HEK293T (cell line): Measurements from ENCODE around the gene LARGE1.

ENCODE experiments used
- BHLHE40 ChIP-seq: fragments of 450-650 bp; IDR thresholded peaks from 2 replicates; pipeline ENCODE4 v1.6.1; 2016; ENCODE audit warnings: mild to moderate bottlenecking, moderate library complexity, borderline replicate concordance
- ELF4 ChIP-seq: fragments of 450-650 bp; IDR thresholded peaks from 2 replicates; pipeline ENCODE4 v1.6.1; 2017; ENCODE audit warnings: antibody characterized with exemption
- FOXK2 ChIP-seq: fragments of 450-650 bp; IDR thresholded peaks from 2 replicates; pipeline ENCODE4 v1.6.1; 2016; ENCODE audit warnings: mild to moderate bottlenecking
- HDGF ChIP-seq: fragments of 450-650 bp; IDR thresholded peaks from 2 replicates; pipeline ENCODE4 v1.6.1; 2017; ENCODE audit warnings: antibody characterized with exemption, borderline replicate concordance

- TF ChIP-seq HDGF (no peak), ELF4 (no peak), BHLHE40 (no peak), FOXK2 (no peak)
Observed at GRCh38 chr22:33859311-33859710, 61.0 kb downstream of the LARGE1 start.
